Heart left ventricle (tissue), 16 donors: ENCODE measurements around the gene APC. TPM values are rescaled to one million over a fixed set of nuclear protein-coding genes. Genes with fewer than 3 reads are reported as not detected.
"Not testable (repeated sequence)": the region's sequence is repeated elsewhere in the genome, so short reads cannot be mapped to it uniquely, and the experiment has no call there.

Source experiments
- ATAC-seq, 4 donors: fragments of 200-7000 bp; cut with Tn5 transposase; one replicate each; pipeline ENCODE4 v1.9.1; 2020 to 2022; ENCODE audit warnings: moderate library complexity in 4 of 4, mild to moderate bottlenecking in 3 of 4, moderate number of reproducible peaks in 1 of 4
- DNase-seq, 5 donors: peaks; one replicate each; pipeline ENCODE4 v3.0.0-alpha.2; 2020
- H3K27ac ChIP-seq, 12 donors: fragments of 200-600 bp; sonication (generic) in 4 of 12; one replicate each; pipeline versions ENCODE4 v1.5.0 to v1.8.0; 2016 to 2022; ENCODE audit warnings: mild to moderate bottlenecking in 2 of 12
- H3K27me3 ChIP-seq, 9 donors: fragments of 200-600 bp; sonication (generic) in 2 of 9; one replicate each; pipeline versions ENCODE4 v1.5.1 to v1.8.0; 2016 to 2022; ENCODE audit warnings: mild to moderate bottlenecking in 3 of 9
- H3K36me3 ChIP-seq, 9 donors: fragments of 200-600 bp; sonication (generic) in 2 of 9; one replicate each; pipeline versions ENCODE4 v1.5.0 to v1.8.0; 2018 to 2022; ENCODE audit warnings: mild to moderate bottlenecking in 2 of 9
- H3K4me1 ChIP-seq, 12 donors: fragments of 200-600 bp; sonication (generic) in 4 of 12; one replicate each; pipeline versions ENCODE4 v1.5.0 to v1.8.0; 2016 to 2022; ENCODE audit warnings: mild to moderate bottlenecking in 3 of 12
- H3K4me3 ChIP-seq, 12 donors: fragments of 200-600 bp; sonication (generic) in 4 of 12; one replicate each; pipeline versions ENCODE4 v1.5.0 to v1.8.0; 2017 to 2022; ENCODE audit warnings: mild to moderate bottlenecking in 9 of 12, moderate library complexity in 4 of 12
- H3K9me3 ChIP-seq, 12 donors: fragments of 200-600 bp; sonication (generic) in 4 of 12; one replicate each; pipeline versions ENCODE4 v1.5.0 to v1.8.0; 2016 to 2022; ENCODE audit warnings: mild to moderate bottlenecking in 1 of 12
- CTCF ChIP-seq, 12 donors: fragments of 200-600 bp; sonication (generic) in 4 of 12; IDR thresholded peaks; one replicate each; pipeline versions ENCODE4 v1.5.0 to v1.8.0; 2018 to 2022; ENCODE audit warnings: antibody characterized with exemption in 12 of 12, mild to moderate bottlenecking in 5 of 12
- POLR2A ChIP-seq, 2 donors: fragments of 450-650 bp; IDR thresholded peaks; one replicate each; pipeline ENCODE4 v1.6.1; 2017; ENCODE audit warnings: antibody characterized with exemption in 2 of 2, mild to moderate bottlenecking in 2 of 2, moderate library complexity in 2 of 2
- WGBS, 4 donors: extraction: QIAGEN DNeasy Blood & Tissue Kit in 2 of 4; methylation state at CpG; one replicate each; pipeline versions ENCODE4 v1.1.5 to v1.1.7; 2013 to 2018; 5-methylcytosine and 5-hydroxymethylcytosine counted together
- intact Hi-C, 10 donors: fragments of 100-400 bp; cut with DNase I; formaldehyde crosslinking; loops; one replicate each; pipeline versions ENCODE4 v1.11.1 to v1.14.2; 2022
- polyA plus RNA-seq, 2 donors: library from polyadenylated mRNA; stranded (reverse); fragments of 200-250 nt; gene quantifications; one replicate each; pipeline ENCODE4 v1.2.3, GENCODE V29; 2013
- total RNA-seq, 9 donors: library from RNA; depleted of rRNA in 2 of 9; stranded (reverse); fragments of >200 nt in 2 of 9; fragmentation: NEBNext Ultra II Directional in 3 of 9; extraction: Animal tissue kit (Norgen Biotek cat#: 25700) in 3 of 9; gene quantifications; one replicate each; pipeline versions ENCODE4 v1.1.0 to v1.2.4, GENCODE V29; 2016 to 2023
- donor health status: ischemic (EF 13 %, LVEDD 7.1; RV severe dilation, severe dysfunction).
- donor health status: healthy with polysubstance abuse.
- donor health status: DM: no; HTN: yes; CAD: no.
- donor health status: DM: no; HTN: no; CAD: no.
- donor health status: ischemic (EF 25% LVEDD 6.9; RV normal size, moderate dysfunction).
- donor health status: ischemic (EF 25% LVEDD 5.7; RV mildly dilated, moderate dysfunction).
- donor health status: healthy.
- donor health status: DM: yes; HTN: yes; CAD: no.
- donor health status: ischemic (EF 35%, LVEDD 5.7; RV mildly dilated, moderate dysfunction).
- donor health status: nonischemic (EF 11% LVEDD 7.7; RV severe dilation, severe dysfunction).
- donor health status: DM: yes; HTN: yes; CAD: no.
- donor health status: PGD.
- donor health status: ischemic (EF 29% LVEDD 5.4; RV normal size, mild dysfunction).
- donor health status: nonischemic (EF 23%, LVEDD 6.1; RV moderate dilation, normal function).

APC gene
- total and polyA plus RNA-seq, 11 donors, result 3.8 to 65.3 (median 37.4) TPM

- H3K4me1 ChIP-seq, result peaks cover 0 to 23% (median 4%) of the 10 kb centered on the region in 12 donors
- TF ChIP-seq CTCF (IDR thresholded peaks at IDR 0.05) (no peak), POLR2A (IDR thresholded peaks at IDR 0.05) (no peak)
- no peaks in the 10 kb centered on the region for H3K9me3 ChIP-seq
- ATAC-seq (no peak), DNase-seq (no peak)
- H3K27ac ChIP-seq, result no peak overlapping the region
- intact Hi-C loops, result no loop called here
- H3K4me3 ChIP-seq, result no peak overlapping the region
- no peaks in the 10 kb centered on the region for H3K27me3 ChIP-seq
- H3K36me3 ChIP-seq, result peaks cover 0 to 89% (median 73%) of the 10 kb centered on the region in 9 donors
- WGBS, 4 donors, result 86 to 100% (median 92%) methylated on average over 4 of the region's 4 CpGs
Measured at GRCh38 chr5:112886975-112887374, 149.3 kb downstream of the APC start.

- H3K27ac ChIP-seq, intact Hi-C loops, DNase-seq, H3K4me3 ChIP-seq, H3K27me3 ChIP-seq, ATAC-seq, H3K9me3 ChIP-seq: not testable (repeated sequence)
- H3K4me1 ChIP-seq, result peaks cover 0 to 23% (median 12%) of the 10 kb centered on the region in 12 donors
- 89 to 93% (median 89%) methylated on average over 8 of the region's 8 CpGs for WGBS, 4 donors
- peaks cover 0 to 79% (median 61%) of the 10 kb centered on the region in 9 donors for H3K36me3 ChIP-seq
Measured at GRCh38 chr5:112892066-112892465, 154.4 kb downstream of the APC start.

- DNase-seq (no peak), ATAC-seq (no peak)
- TF ChIP-seq CTCF (IDR thresholded peaks at IDR 0.05), result no peak
- no peak for TF ChIP-seq POLR2A (IDR thresholded peaks at IDR 0.05)
- no peaks in the 10 kb centered on the region for H3K9me3 ChIP-seq
- WGBS, 4 donors, result 92 to 99% (median 96%) methylated on average over 13 of the region's 13 CpGs
- peaks cover 0 to 24% (median 10%) of the 10 kb centered on the region in 12 donors for H3K4me1 ChIP-seq
- intact Hi-C loops, result no loop called here
- H3K4me3 ChIP-seq, result no peak overlapping the region
- H3K27me3 ChIP-seq, result no peaks in the 10 kb centered on the region
- H3K36me3 ChIP-seq, result peaks cover 0 to 79% (median 59%) of the 10 kb centered on the region in 9 donors
- no peak overlapping the region for H3K27ac ChIP-seq
Measured at GRCh38 chr5:112892776-112893175, 155.1 kb downstream of the APC start.

GRCh38 chr5:112895682-112896081, 158.0 kb downstream of the APC start:
- WGBS, 4 donors, result 45 to 58% (median 51%) methylated on average over 3 of the region's 3 CpGs
- Histone ChIP-seq H3K27me3 (no peaks in the 10 kb centered on the region), H3K4me3 (no peak overlapping the region), H3K4me1 (peaks cover 0 to 31% (median 9%) of the 10 kb centered on the region in 12 donors), H3K27ac (peak overlapping the region in 11 of 12 donors; percentile 8 to 82 (median 63)), H3K36me3 (peaks cover 0 to 90% (median 76%) of the 10 kb centered on the region in 9 donors), H3K9me3 (no peaks in the 10 kb centered on the region)
- intact Hi-C loops, result no loop called here
- ATAC-seq, result peak; percentile 75 to 94 (median 90)
- DNase-seq, result peak in 3 of 5 donors; percentile 22 to 47 (median 44)
- TF ChIP-seq CTCF (IDR thresholded peaks at IDR 0.05), result no peak
- TF ChIP-seq POLR2A (IDR thresholded peaks at IDR 0.05), result no peak

Other genes with a start within 250 kb of the APC start
- gene SRP19, start 123.4 kb downstream of the APC start, total RNA-seq, result 10 to 100 TPM; 23.6 to 45.7 (median 28.2) TPM
- gene SRP19, start 123.4 kb downstream of the APC start, polyA plus RNA-seq, result 10 to 100 TPM; 54.3 to 81.7 TPM
- gene REEP5, start 184.3 kb downstream of the APC start, total RNA-seq, result 100 to 1,000 TPM; 103 to 187 (median 141) TPM
- 100 to 1,000 TPM in 1 of 2 donors, 10 to 100 TPM in 1; 93.5 to 116 TPM for gene REEP5, start 184.3 kb downstream of the APC start, polyA plus RNA-seq
- gene DCP2, start 238.9 kb downstream of the APC start, total RNA-seq, result 10 to 100 TPM in 8 of 9 donors, 1 to 10 TPM in 1; 8.3 to 36.0 (median 18.4) TPM
- 1 to 10 TPM; 3.4 to 5.3 TPM for gene DCP2, start 238.9 kb downstream of the APC start, polyA plus RNA-seq